ENCODE data around the gene SBNO2. TPM values are rescaled to one million over a fixed set of nuclear protein-coding genes. Genes with fewer than 3 reads are reported as not detected.

SBNO2 gene
- total and polyA plus RNA-seq, 2 of the 4 experiments (the other 2 are of a cell fraction): 13.4 to 40.5 TPM

DNA sequence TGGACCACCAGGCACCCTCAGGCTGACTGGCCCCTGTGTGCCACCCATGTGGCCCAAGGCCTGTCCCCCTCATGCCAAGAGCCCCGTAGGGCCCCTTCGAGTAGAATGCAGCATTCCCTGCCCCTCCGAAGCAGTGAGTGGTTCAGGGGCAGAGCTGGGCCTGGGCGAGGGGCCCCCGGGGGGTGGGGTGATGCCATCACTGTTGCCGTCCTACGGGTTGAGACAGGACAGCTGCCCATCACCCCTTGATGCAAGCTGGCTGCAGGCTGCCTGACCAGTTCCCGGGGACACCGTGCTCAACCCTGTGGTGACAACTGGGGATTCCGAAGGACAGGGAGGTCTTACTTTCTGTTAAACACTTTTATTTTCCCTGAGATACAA lies 4.7 kb downstream of the SBNO2 start:
- Histone ChIP-seq H3K4me2 (ENCODE audit: low read depth, low read length) (peak overlapping the region; percentile 80), H4K5ac (ENCODE audit: low read depth, low read length) (peak overlapping the region; percentile 80), H2AK9ac (replicated peaks; ENCODE audit: low read depth, low read length, poor library complexity) (peak overlapping the region; percentile 99), H2BK20ac (ENCODE audit: low read depth, low read length) (peak overlapping the region; percentile 37; the same call in 1 of the 2 replicates), H3K14ac (replicated peaks; ENCODE audit: low read depth, low read length) (peak overlapping the region; percentile 74), H3K56ac (ENCODE audit: extremely low read depth, insufficient read depth, low read length) (no peak overlapping the region), H3K9me1 (ENCODE audit: insufficient read depth, low read length) (peaks cover 20% of the 10 kb centered on the region), H3K27me3 (ENCODE audit: control insufficient read depth, insufficient read depth, low read length) (no peaks in the 10 kb centered on the region), H4K91ac (ENCODE audit: insufficient read depth, low read depth, low read length) (peak overlapping the region; percentile 92), H2BK5ac (ENCODE audit: low read depth, low read length, poor library complexity, severe bottlenecking) (peak overlapping the region; percentile 92), H3K4me1 (ENCODE audit: control insufficient read depth, insufficient read depth, low read length) (peaks cover 38% of the 10 kb centered on the region), H3K9ac (ENCODE audit: low read depth, low read length) (peak overlapping the region; percentile 40), H4K20me1 (ENCODE audit: insufficient read depth, low read length) (peaks cover 75% of the 10 kb centered on the region), H2AFZ (replicated peaks; ENCODE audit: low read length, poor library complexity) (peak overlapping the region; percentile 87), H3K79me1 (ENCODE audit: low read depth in 1 of 2, low read length in 2 of 2) (peaks cover 8 to 80% of the 10 kb centered on the region in 2 experiments; a peak in 3 of 4 replicates), H2AK5ac (ENCODE audit: low read depth, low read length) (peak overlapping the region; percentile 96), H3K18ac (ENCODE audit: low read depth, low read length) (peak overlapping the region; percentile 67; the same call in 1 of the 2 replicates), H3K4me3 (ENCODE audit: insufficient read depth, low read depth, low read length) (no peak overlapping the region), H3K23ac (ENCODE audit: low read depth, low read length) (peak overlapping the region; percentile 80), H2BK15ac (ENCODE audit: low read depth, low read length) (peak overlapping the region; percentile 16; the same call in 1 of the 3 replicates), H3K36me3 (ENCODE audit: control insufficient read depth, insufficient read depth, low read length) (peaks cover 19% of the 10 kb centered on the region), H3K4ac (ENCODE audit: low read depth, low read length) (peak overlapping the region; percentile 87), H3K9me3 (ENCODE audit: control insufficient read depth, insufficient read depth, low read length) (peaks cover 2% of the 10 kb centered on the region; the same call in 1 of the 2 replicates), H2BK120ac (ENCODE audit: low read depth, low read length) (peak overlapping the region; percentile 72), H4K8ac (ENCODE audit: low read depth in 2 of 2, low read length in 2 of 2) (peak overlapping the region; percentile 27 to 88; a peak in 3 of 4 replicates), H3K27ac (ENCODE audit: insufficient read depth, low read length) (peak overlapping the region; percentile 90)
- DNase-seq (no peak), ATAC-seq (ENCODE audit: low read depth) (no peak)
- BruUV-seq (replicated peaks): no TSS peak
- WGBS, 2 experiments (ENCODE audit: extremely low coverage in 2 of 2, insufficient read length in 1 of 2): 35% methylated on average over 2 of the region's 10 CpGs; no CpG with 5 or more reads in 1 of the 2 experiments
- intact Hi-C loops (cut with micrococcal nuclease): no loop called here
- dilution Hi-C loops (cut with HindIII; ENCODE audit: low sequenced_read_pairs, unreplicated experiment): no loop called here
- TF ChIP-seq POLR2A (IDR thresholded peaks at IDR 0.05; ENCODE audit: low read depth, low read length) (no peak; the same call in 1 of the 2 replicates), RAD21 (IDR thresholded peaks at IDR 0.05; ENCODE audit: low read length) (no peak), MAFK (IDR thresholded peaks at IDR 0.05; ENCODE audit: low read depth, low read length) (no peak), RCOR1 (IDR thresholded peaks at IDR 0.05; ENCODE audit: insufficient replicate concordance, low read length) (no peak), ELK1 (IDR thresholded peaks at IDR 0.05; ENCODE audit: borderline replicate concordance, low read depth, low read length) (no peak), NFE2L2 (IDR thresholded peaks at IDR 0.05; ENCODE audit: low read depth, low read length) (no peak), RFX5 (IDR thresholded peaks at IDR 0.05; ENCODE audit: low read depth, low read length) (no peak), MAZ (IDR thresholded peaks at IDR 0.05; ENCODE audit: borderline replicate concordance, low read depth, low read length) (no peak), SMC3 (IDR thresholded peaks at IDR 0.05; ENCODE audit: low read depth, low read length) (no peak), USF2 (IDR thresholded peaks at IDR 0.05; ENCODE audit: low read depth, low read length) (no peak), MXI1 (IDR thresholded peaks at IDR 0.05; ENCODE audit: borderline replicate concordance, low read depth, low read length) (no peak), FOS (IDR thresholded peaks at IDR 0.05; ENCODE audit: low read depth, low read length) (no peak), CHD1 (IDR thresholded peaks at IDR 0.05; ENCODE audit: low read depth, low read length) (no peak), CEBPB (IDR thresholded peaks at IDR 0.05; ENCODE audit: low read depth, low read length) (no peak), BHLHE40 (IDR thresholded peaks at IDR 0.05; ENCODE audit: low read depth, low read length) (no peak), CTCF (conservative IDR thresholded peaks at IDR 0.05; ENCODE audit: low read depth, low read length) (no peak)
- in situ Hi-C loops (cut with MboI; ENCODE audit: low sequenced_read_pairs): no loop called here
- ChIA-PET CTCF (no interaction called here), POLR2A (ENCODE audit: unreplicated experiment) (no interaction called here)

Data from IMR-90 (cell line).